Stomach (tissue), 9 donors: ENCODE results near the gene ZNF335. TPM values are rescaled to one million over a fixed set of nuclear protein-coding genes. Genes with fewer than 3 reads are reported as not detected.

ENCODE experiments used
- DNase-seq, 2 donors: peaks; one replicate each; pipeline versions ENCODE4 v3.0.0 to v3.0.0-alpha.2; 2013 to 2019
- H3K27ac ChIP-seq, 5 donors: fragments of 200-600 bp in 4 of 5; sonication (generic) in 4 of 5; one replicate each; pipeline ENCODE4 v1.5.1; 2013 to 2019; ENCODE audit warnings: mild to moderate bottlenecking in 1 of 5, moderate library complexity in 1 of 5
- H3K27me3 ChIP-seq, 3 donors: fragments of 200-600 bp; sonication (generic); one replicate each; pipeline ENCODE4 v1.5.1; 2017 to 2019; ENCODE audit warnings: mixed run types in 1 of 3
- H3K36me3 ChIP-seq, 4 donors: fragments of 200-600 bp; sonication (generic); 1 replicate in 3 of 4; 2 replicates in 1 of 4; pipeline ENCODE4 v1.5.1; 2016 to 2019
- H3K4me1 ChIP-seq, 4 donors: fragments of 200-600 bp; sonication (generic); one replicate each; pipeline ENCODE4 v1.5.1; 2016 to 2019
- H3K4me3 ChIP-seq, 4 donors: fragments of 200-600 bp; sonication (generic) in 3 of 4; one replicate each; pipeline ENCODE4 v1.5.1; 2016 to 2019; ENCODE audit warnings: mild to moderate bottlenecking in 1 of 4
- H3K9me3 ChIP-seq, 4 donors: fragments of 200-600 bp; sonication (generic); one replicate each; pipeline ENCODE4 v1.5.1; 2016 to 2019
- CTCF ChIP-seq, 7 experiments: fragments of 450-650 bp in 4 of 7; fragments of 200-600 bp in 3 of 7; sonication (generic) in 3 of 7; IDR thresholded peaks; one replicate each; pipeline ENCODE4 v1.5.1; 2016 to 2019; ENCODE audit warnings: antibody characterized with exemption in 7 of 7, control low read depth in 2 of 7, mild to moderate bottlenecking in 1 of 7
- EP300 ChIP-seq: sonication (generic); formaldehyde crosslinking; IDR thresholded peaks from one replicate; pipeline ENCODE4 v1.6.1; 2017; ENCODE audit warnings: antibody characterized with exemption
- POLR2A ChIP-seq, 4 donors: fragments of 450-650 bp; IDR thresholded peaks; one replicate each; pipeline ENCODE4 v1.6.1; 2016; ENCODE audit warnings: antibody characterized with exemption in 4 of 4, control low read depth in 2 of 4, mild to moderate bottlenecking in 1 of 4, moderate library complexity in 1 of 4
- POLR2AphosphoS5 ChIP-seq, 3 donors: sonication (generic); formaldehyde crosslinking; IDR thresholded peaks; one replicate each; pipeline ENCODE4 v1.6.1; 2016; ENCODE audit warnings: antibody characterized with exemption in 3 of 3
- WGBS, 5 donors: extraction: QIAGEN DNeasy Blood & Tissue Kit in 3 of 5; methylation state at CpG; one replicate each; pipeline versions ENCODE4 v1.1.5 to v1.1.7; 2013 to 2018; 5-methylcytosine and 5-hydroxymethylcytosine counted together
- intact Hi-C: fragments of 100-400 bp; cut with DNase I; formaldehyde crosslinking; loops from one replicate; pipeline ENCODE4 v1.15.1; 2023; ENCODE audit warnings: low total_unique reads
- polyA plus RNA-seq, 3 donors: library from polyadenylated mRNA; stranded (reverse); fragments of 200-250 nt; gene quantifications; one replicate each; pipeline ENCODE4 v1.2.3, GENCODE V29; 2013
- total RNA-seq, 5 donors: library from RNA; depleted of rRNA; stranded (reverse); fragments of >200 nt; gene quantifications; one replicate each; pipeline versions ENCODE4 v1.1.0 to v1.2.3, GENCODE V29; 2014 to 2016
- donor health status: healthy with polysubstance abuse.
- donor health status: Bipolar disorder and iron deficiency.
- donor health status: healthy.

Gene ZNF335
- total and polyA plus RNA-seq, 8 donors, result 7.2 to 72.3 (median 18.0) TPM

GRCh38 chr20:45953672-45954071 lies 18.3 kb downstream of the ZNF335 start:
- no peaks in the 10 kb centered on the region for H3K27me3 ChIP-seq
- peaks cover 60 to 96% (median 88%) of the 10 kb centered on the region in 4 donors for H3K36me3 ChIP-seq

GRCh38 chr20:45952861-45953260 lies 19.1 kb downstream of the ZNF335 start:
- Histone ChIP-seq H3K27me3 (no peaks in the 10 kb centered on the region), H3K27ac (no peak overlapping the region), H3K9me3 (no peaks in the 10 kb centered on the region), H3K4me1 (no peaks in the 10 kb centered on the region), H3K36me3 (peaks cover 60 to 96% (median 88%) of the 10 kb centered on the region in 4 donors), H3K4me3 (no peak overlapping the region)
- TF ChIP-seq POLR2A (IDR thresholded peaks at IDR 0.05) (no peak), POLR2AphosphoS5 (IDR thresholded peaks at IDR 0.05) (no peak), CTCF (IDR thresholded peaks at IDR 0.05) (no peak), EP300 (no peak)
- intact Hi-C loops, result no loop called here
- no peak for DNase-seq
- 82 to 96% (median 91%) methylated on average over 4 to 5 of the region's 5 CpGs for WGBS, 5 donors

More at GRCh38 chr20:45953672-45954071, 18.3 kb downstream of the ZNF335 start:
- no peak for TF ChIP-seq CTCF (IDR thresholded peaks at IDR 0.05)
- TF ChIP-seq EP300, result no peak
- TF ChIP-seq POLR2AphosphoS5 (IDR thresholded peaks at IDR 0.05), result no peak
- TF ChIP-seq POLR2A (IDR thresholded peaks at IDR 0.05), result no peak
- WGBS, 5 donors, result 85 to 95% (median 89%) methylated on average over 7 to 9 of the region's 9 CpGs
- no peaks in the 10 kb centered on the region for H3K9me3 ChIP-seq
- DNase-seq, result no peak
- H3K27ac ChIP-seq, result no peak overlapping the region
- H3K4me3 ChIP-seq, result no peak overlapping the region
- intact Hi-C loops, result no loop called here
- H3K4me1 ChIP-seq, result no peaks in the 10 kb centered on the region

GRCh38 chr20:45951925-45952834 lies 19.8 kb downstream of the ZNF335 start:
- WGBS, 5 donors, result 86 to 94% (median 91%) methylated on average over 15 to 19 of the region's 19 CpGs
- DNase-seq, result no peak
- Histone ChIP-seq H3K36me3 (peaks cover 60 to 96% (median 88%) of the 10 kb centered on the region in 4 donors), H3K9me3 (no peaks in the 10 kb centered on the region), H3K4me1 (peaks cover 0 to 4% (median under 1%) of the 10 kb centered on the region in 4 donors), H3K27ac (no peak overlapping the region), H3K4me3 (no peak overlapping the region), H3K27me3 (no peaks in the 10 kb centered on the region)
- intact Hi-C loops, result no loop called here
- TF ChIP-seq POLR2A (IDR thresholded peaks at IDR 0.05) (no peak), POLR2AphosphoS5 (IDR thresholded peaks at IDR 0.05) (no peak), EP300 (no peak), CTCF (IDR thresholded peaks at IDR 0.05) (no peak)

GRCh38 chr20:45950330-45950646 lies 21.7 kb downstream of the ZNF335 start:
- DNase-seq, result no peak

More at GRCh38 chr20:45950330-45950646, 21.7 kb downstream of the ZNF335 start:
- WGBS, 5 donors, result 70 to 92% (median 85%) methylated on average over 7 to 9 of the region's 9 CpGs
- H3K9me3 ChIP-seq, result no peaks in the 10 kb centered on the region
- peak in 1 of 3 donors; percentile 2 for TF ChIP-seq POLR2AphosphoS5 (IDR thresholded peaks at IDR 0.05)
- no peak for TF ChIP-seq CTCF (IDR thresholded peaks at IDR 0.05)
- H3K27ac ChIP-seq, result no peak overlapping the region
- no peak overlapping the region for H3K4me3 ChIP-seq
- intact Hi-C loops, result no loop called here
- H3K27me3 ChIP-seq, result no peaks in the 10 kb centered on the region
- H3K4me1 ChIP-seq, result peaks cover 0 to 22% (median 16%) of the 10 kb centered on the region in 4 donors
- peaks cover 72 to 96% (median 89%) of the 10 kb centered on the region in 4 donors for H3K36me3 ChIP-seq
